Neuronal stem cell (in vitro differentiated cells): ENCODE data around the gene USP10.

Experiments
- DNase-seq: peaks from one replicate; pipeline ENCODE4 v3.0.0-alpha.2; 2013; ENCODE audit warnings: low spot score
- H2AFZ ChIP-seq: one replicate; pipeline ENCODE4 v1.6.1; 2013; ENCODE audit warnings: mild to moderate bottlenecking, low read length, inconsistent platforms
- H2AK5ac ChIP-seq: 2 replicates; pipeline ENCODE4 v1.6.1; 2013; ENCODE audit warnings: low read depth, mild to moderate bottlenecking, inconsistent platforms, low read length, moderate library complexity, mixed read lengths
- H2BK120ac ChIP-seq: 2 replicates; pipeline ENCODE4 v1.6.1; 2013; ENCODE audit warnings: low read depth, mild to moderate bottlenecking, inconsistent platforms, low read length, moderate library complexity, mixed read lengths
- H2BK12ac ChIP-seq: one replicate; pipeline ENCODE4 v1.6.1; 2013; ENCODE audit warnings: low read length, inconsistent platforms
- H2BK15ac ChIP-seq: 2 replicates; pipeline ENCODE4 v1.6.1; 2013; ENCODE audit warnings: mild to moderate bottlenecking, low read length, inconsistent platforms, mixed read lengths
- H2BK5ac ChIP-seq: one replicate; pipeline ENCODE4 v1.6.1; 2013; ENCODE audit warnings: inconsistent platforms, mild to moderate bottlenecking, low read length, moderate library complexity
- H3K14ac ChIP-seq: one replicate; pipeline ENCODE4 v1.6.1; 2013; ENCODE audit warnings: low read length, inconsistent platforms
- H3K18ac ChIP-seq: 2 replicates; pipeline ENCODE4 v1.6.1; 2013; ENCODE audit warnings: low read length, inconsistent platforms
- H3K23ac ChIP-seq: 2 replicates; pipeline ENCODE4 v1.6.1; 2013; ENCODE audit warnings: low read depth, mild to moderate bottlenecking, mixed read lengths, low read length, inconsistent platforms; ENCODE audit not compliant: poor library complexity
- H3K27ac ChIP-seq: replicated peaks from 3 replicates; pipeline ENCODE4 v1.5.1; 2013; ENCODE audit warnings: low read length, inconsistent platforms
- H3K27me3 ChIP-seq, 3 experiments: 2 replicates each; pipeline ENCODE4 v1.6.1; 2013; ENCODE audit warnings: low read length in 3 of 3, mild to moderate bottlenecking in 2 of 3, inconsistent platforms in 1 of 3, low read depth in 1 of 3, mixed read lengths in 1 of 3, moderate library complexity in 1 of 3; ENCODE audit not compliant: control insufficient read depth in 3 of 3, insufficient read depth in 3 of 3
- H3K36me3 ChIP-seq, 2 donors: replicated peaks in 1 of 2; 2 replicates each; pipeline ENCODE4 v1.6.1; 2013; ENCODE audit warnings: low read length in 2 of 2; ENCODE audit not compliant: control insufficient read depth in 2 of 2, insufficient read depth in 2 of 2
- H3K4ac ChIP-seq: 2 replicates; pipeline ENCODE4 v1.6.1; 2013; ENCODE audit warnings: inconsistent platforms, mild to moderate bottlenecking, low read length, moderate library complexity
- H3K4me1 ChIP-seq, 2 donors: 1 replicate in 1 of 2; 2 replicates in 1 of 2; pipeline ENCODE4 v1.6.1; 2013; ENCODE audit warnings: low read length in 2 of 2, low read depth in 1 of 2; ENCODE audit not compliant: control insufficient read depth in 2 of 2, insufficient read depth in 1 of 2
- H3K4me2 ChIP-seq: one replicate; pipeline ENCODE4 v1.6.1; 2013; ENCODE audit warnings: mild to moderate bottlenecking, low read length, inconsistent platforms; ENCODE audit not compliant: insufficient read depth, poor library complexity, severe bottlenecking
- H3K4me3 ChIP-seq, 2 donors: 2 replicates each; pipeline ENCODE4 v1.5.1; 2013; ENCODE audit warnings: low read length in 2 of 2, mild to moderate bottlenecking in 2 of 2, inconsistent platforms in 1 of 2, moderate library complexity in 1 of 2
- H3K79me1 ChIP-seq: one replicate; pipeline ENCODE4 v1.6.1; 2013; ENCODE audit warnings: low read depth, mild to moderate bottlenecking, inconsistent platforms, low read length, moderate library complexity
- H3K9ac ChIP-seq: one replicate; pipeline ENCODE4 v1.6.1; 2013; ENCODE audit warnings: mild to moderate bottlenecking, low read depth, low read length, inconsistent platforms; ENCODE audit not compliant: poor library complexity
- H3K9me3 ChIP-seq, 2 donors: replicated peaks in 1 of 2; 2 replicates each; pipeline versions ENCODE3 to v1.6.1; 2013; ENCODE audit warnings: low read length in 2 of 2, mild to moderate bottlenecking in 2 of 2, inconsistent platforms in 1 of 2, low read depth in 1 of 2, mixed read lengths in 1 of 2, moderate library complexity in 1 of 2; ENCODE audit not compliant: control insufficient read depth in 2 of 2, insufficient read depth in 1 of 2
- H4K8ac ChIP-seq: one replicate; pipeline ENCODE4 v1.6.1; 2013; ENCODE audit warnings: low read depth, mild to moderate bottlenecking, inconsistent platforms, low read length, moderate library complexity
- H4K91ac ChIP-seq: one replicate; pipeline ENCODE4 v1.6.1; 2013; ENCODE audit warnings: low read length, low read depth, mild to moderate bottlenecking, inconsistent platforms; ENCODE audit not compliant: poor library complexity
- WGBS, 2 donors: extraction: QIAGEN DNeasy Blood & Tissue Kit; methylation state at CpG; one replicate each; pipeline ENCODE4 v1.1.7; 2013; ENCODE audit warnings: missing lambda C conversion rate in 2 of 2, mixed read lengths in 1 of 2; ENCODE audit not compliant: insufficient read length in 2 of 2, insufficient replicate concordance in 1 of 2; ENCODE audit errors: extremely low coverage in 2 of 2; 5-methylcytosine and 5-hydroxymethylcytosine counted together

USP10 gene

DNA sequence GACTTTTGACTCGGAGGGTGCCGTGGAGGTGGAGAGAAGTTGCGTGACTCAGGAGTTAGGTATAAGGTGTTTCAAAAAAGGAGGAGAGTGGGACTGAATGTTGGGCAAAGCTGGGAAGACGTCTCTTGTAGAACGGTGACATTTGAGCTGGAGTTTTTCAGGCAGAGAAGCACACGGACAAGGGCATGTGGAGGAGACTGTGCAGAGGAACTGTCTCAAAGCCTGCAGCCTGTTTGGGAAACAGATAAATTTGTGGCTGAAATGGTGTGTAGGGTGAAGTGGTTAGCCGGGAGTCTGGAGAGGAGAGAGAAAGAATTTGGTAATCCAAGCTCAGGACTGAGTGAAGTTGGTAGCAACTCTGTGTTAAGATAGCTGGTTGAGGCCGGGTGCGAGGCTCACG, 9.8 kb downstream of the USP10 start:
- Histone ChIP-seq H3K4me2 (no peak overlapping the region), H2AK5ac (no peak overlapping the region), H4K91ac (no peak overlapping the region), H3K23ac (peak overlapping the region; percentile 10), H3K14ac (no peak overlapping the region), H2BK5ac (no peak overlapping the region), H3K79me1 (peaks cover 7% of the 10 kb centered on the region), H3K18ac (no peak overlapping the region), H2BK15ac (no peak overlapping the region), H3K4ac (no peak overlapping the region), H3K27me3 (no peaks in the 10 kb centered on the region), H3K9ac (no peak overlapping the region), H2AFZ (no peak overlapping the region), H3K36me3 (peaks cover 5 to 57% of the 10 kb centered on the region in 2 donors), H3K9me3 (peaks cover 0 to 2% of the 10 kb centered on the region in 2 donors), H3K4me3 (no peak overlapping the region), H2BK120ac (no peak overlapping the region), H3K4me1 (peaks cover 0 to 6% of the 10 kb centered on the region in 2 donors), H3K27ac (no peak overlapping the region), H4K8ac (no peak overlapping the region), H2BK12ac (no peak overlapping the region)
- no peak for DNase-seq
- WGBS, 2 donors, result no CpG with 5 or more reads among the region's 10 CpGs

DNA sequence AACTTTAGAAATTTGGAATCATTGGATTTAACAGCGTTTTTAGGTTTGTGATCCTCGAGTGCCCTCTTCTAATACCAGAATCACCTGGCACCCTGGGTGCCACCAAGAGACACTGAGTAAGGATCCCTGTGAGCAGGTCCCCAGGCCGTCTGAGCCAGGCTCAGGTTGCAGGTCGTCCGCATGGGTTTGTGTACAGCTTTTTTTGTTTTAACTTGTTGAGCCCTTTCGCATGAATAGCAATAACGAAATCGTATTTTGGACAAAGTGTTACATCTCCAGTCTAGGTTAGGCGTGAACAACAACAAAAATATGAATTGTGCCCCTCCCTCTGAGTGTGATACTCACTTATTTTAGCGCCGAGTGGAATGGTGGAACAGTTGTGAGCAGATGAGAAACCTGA, 10.9 kb downstream of the USP10 start:
- no peak overlapping the region for H3K4me3 ChIP-seq
- H3K9ac ChIP-seq, result no peak overlapping the region
- no peaks in the 10 kb centered on the region for H3K9me3 ChIP-seq
- peaks cover 2 to 57% of the 10 kb centered on the region in 2 donors for H3K36me3 ChIP-seq
- H3K4ac ChIP-seq, result no peak overlapping the region
- no peak overlapping the region for H3K18ac ChIP-seq
- H3K23ac ChIP-seq, result no peak overlapping the region
- no peak overlapping the region for H2AK5ac ChIP-seq
- WGBS, 2 donors, result no CpG with 5 or more reads among the region's 11 CpGs
- no peak overlapping the region for H2BK12ac ChIP-seq
- H3K14ac ChIP-seq, result no peak overlapping the region
- no peak overlapping the region for H2AFZ ChIP-seq
- no peak overlapping the region for H4K8ac ChIP-seq
- peaks cover 0 to 4% of the 10 kb centered on the region in 2 donors for H3K4me1 ChIP-seq
- no peak overlapping the region for H3K27ac ChIP-seq
- no peak overlapping the region for H4K91ac ChIP-seq
- DNase-seq, result no peak
- H2BK120ac ChIP-seq, result no peak overlapping the region
- no peak overlapping the region for H2BK15ac ChIP-seq
- no peak overlapping the region for H3K4me2 ChIP-seq
- H3K79me1 ChIP-seq, result peaks cover 7% of the 10 kb centered on the region
- H2BK5ac ChIP-seq, result no peak overlapping the region
- no peaks in the 10 kb centered on the region for H3K27me3 ChIP-seq

DNA sequence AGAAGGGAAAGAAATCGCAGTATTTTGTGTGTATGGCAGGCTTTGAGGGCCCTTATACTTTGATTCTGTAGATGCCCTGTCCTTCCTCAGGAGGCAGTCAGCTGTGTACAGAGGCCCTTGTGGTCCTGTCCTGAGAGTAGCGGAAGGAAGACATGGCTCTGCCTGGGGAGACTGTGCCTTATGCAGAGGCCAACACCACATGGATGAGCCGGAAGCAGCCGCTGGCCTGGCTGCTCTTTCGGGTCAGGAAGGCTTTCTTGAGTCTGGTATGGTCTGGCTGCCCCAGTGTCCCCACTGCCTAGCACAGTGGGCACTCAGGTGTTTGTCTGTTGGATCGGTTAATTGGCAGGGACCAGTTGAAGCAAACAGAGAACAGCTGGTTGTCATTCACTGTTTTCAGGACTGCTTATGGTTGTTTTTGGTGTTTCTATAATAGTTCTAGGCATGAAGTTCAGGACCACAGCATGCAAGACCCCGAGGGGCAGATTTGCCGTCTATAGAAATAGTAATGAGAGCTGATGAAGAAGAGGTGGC, 12.4 kb downstream of the USP10 start:
- no peak overlapping the region for H3K27ac ChIP-seq
- H2BK15ac ChIP-seq, result no peak overlapping the region
- no peak overlapping the region for H3K23ac ChIP-seq
- no peak overlapping the region for H3K4me2 ChIP-seq
- no peak overlapping the region for H2BK120ac ChIP-seq
- no CpG with 5 or more reads among the region's 8 CpGs for WGBS, 2 donors
- no peak for DNase-seq
- H3K27me3 ChIP-seq, result no peaks in the 10 kb centered on the region
- no peak overlapping the region for H4K8ac ChIP-seq
- H3K9ac ChIP-seq, result no peak overlapping the region
- H4K91ac ChIP-seq, result no peak overlapping the region
- no peak overlapping the region for H3K14ac ChIP-seq
- H3K9me3 ChIP-seq, result no peaks in the 10 kb centered on the region
- H2AK5ac ChIP-seq, result no peak overlapping the region
- H3K36me3 ChIP-seq, result peaks cover 12 to 64% of the 10 kb centered on the region in 2 donors
- H3K4me1 ChIP-seq, result peaks cover 0 to 4% of the 10 kb centered on the region in 2 donors
- H3K18ac ChIP-seq, result no peak overlapping the region
- no peak overlapping the region for H3K4me3 ChIP-seq
- H3K4ac ChIP-seq, result no peak overlapping the region
- no peak overlapping the region for H2BK12ac ChIP-seq
- peaks cover 9% of the 10 kb centered on the region for H3K79me1 ChIP-seq
- no peak overlapping the region for H2AFZ ChIP-seq
- H2BK5ac ChIP-seq, result no peak overlapping the region

DNA sequence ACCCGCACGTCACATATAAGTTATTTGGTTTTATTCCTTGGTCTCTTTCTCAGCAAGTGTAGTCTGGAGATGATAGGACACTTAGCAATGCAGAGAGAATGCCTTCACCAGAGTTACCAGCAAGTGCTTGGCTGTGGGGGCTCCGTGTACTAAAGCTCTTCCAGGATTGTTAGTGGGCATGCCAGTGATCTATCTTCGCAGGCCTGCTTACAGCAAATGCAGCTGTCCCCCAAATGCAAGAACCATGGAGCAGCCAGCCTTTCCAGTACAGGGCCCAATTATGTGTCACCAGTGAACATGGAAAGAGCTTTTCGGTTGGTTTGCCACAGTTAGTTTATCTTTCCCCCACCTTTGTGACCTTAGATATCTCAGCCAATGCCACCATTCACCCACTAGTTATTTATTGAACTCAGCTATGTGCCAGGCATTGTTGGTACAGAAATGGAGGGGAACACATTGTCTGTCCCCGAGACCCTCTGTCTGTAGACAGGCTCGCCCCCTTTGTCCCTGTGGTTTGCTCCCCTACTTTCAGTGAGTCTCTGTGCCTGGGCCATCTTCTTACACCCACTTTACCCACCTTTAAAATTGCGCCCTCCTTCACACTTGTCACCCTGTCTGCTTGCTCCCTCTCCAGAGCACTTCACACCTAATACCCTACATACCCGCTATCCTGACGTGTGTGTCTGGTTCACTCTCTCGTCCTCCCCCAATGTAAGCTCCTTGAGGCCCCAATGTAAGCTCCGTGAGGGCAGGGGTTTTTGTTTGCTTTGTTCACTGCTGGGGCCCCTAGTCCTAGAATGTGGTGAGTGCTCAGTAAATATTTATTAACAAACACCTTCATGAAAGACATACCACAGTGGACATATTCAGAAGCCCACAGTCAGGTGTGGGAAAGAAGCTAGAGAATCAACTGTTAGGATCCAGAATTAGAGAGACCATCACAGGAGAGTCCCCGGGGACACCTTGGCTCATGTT, 13.3 kb downstream of the USP10 start:
- H3K4me2 ChIP-seq, result no peak overlapping the region
- no peak overlapping the region for H3K4ac ChIP-seq
- H3K36me3 ChIP-seq, result peaks cover 12 to 69% of the 10 kb centered on the region in 2 donors
- H4K91ac ChIP-seq, result no peak overlapping the region
- no peak overlapping the region for H3K4me3 ChIP-seq
- H2BK15ac ChIP-seq, result no peak overlapping the region
- H2BK12ac ChIP-seq, result no peak overlapping the region
- no peak overlapping the region for H3K23ac ChIP-seq
- H3K27me3 ChIP-seq, result no peaks in the 10 kb centered on the region
- no peak overlapping the region for H3K14ac ChIP-seq
- no peak overlapping the region for H3K9ac ChIP-seq
- peaks cover 0 to 4% of the 10 kb centered on the region in 2 donors for H3K4me1 ChIP-seq
- peaks cover 9% of the 10 kb centered on the region for H3K79me1 ChIP-seq
- H3K27ac ChIP-seq, result no peak overlapping the region
- H2BK120ac ChIP-seq, result no peak overlapping the region
- H3K9me3 ChIP-seq, result no peaks in the 10 kb centered on the region
- H4K8ac ChIP-seq, result no peak overlapping the region
- no peak overlapping the region for H3K18ac ChIP-seq
- H2AK5ac ChIP-seq, result no peak overlapping the region
- WGBS, 2 donors, result no CpG with 5 or more reads among the region's 13 CpGs
- H2BK5ac ChIP-seq, result no peak overlapping the region
- DNase-seq, result no peak
- H2AFZ ChIP-seq, result no peak overlapping the region
